GM21825 (cell line): Measurements from ENCODE around the gene PDE6D.

ENCODE experiments used
- ATAC-seq: cut with Tn5 transposase; IDR thresholded peaks from one replicate; pipeline ENCODE4 v1.9.1; 2021; ENCODE audit warnings: mild to moderate bottlenecking, moderate library complexity; ENCODE audit not compliant: unreplicated experiment

PDE6D gene

GRCh38 chr2:231780909-231781797 lies at the start of gene PDE6D:
Gene PDE6D (minus strand): TSS chr2:231781282. CDS start chr2:231781114, 168 bp downstream.
- ATAC-seq = peak; percentile 87

GRCh38 chr2:231821908-231822307 lies 40.8 kb upstream of the PDE6D start:
- no peak for ATAC-seq

DNA sequence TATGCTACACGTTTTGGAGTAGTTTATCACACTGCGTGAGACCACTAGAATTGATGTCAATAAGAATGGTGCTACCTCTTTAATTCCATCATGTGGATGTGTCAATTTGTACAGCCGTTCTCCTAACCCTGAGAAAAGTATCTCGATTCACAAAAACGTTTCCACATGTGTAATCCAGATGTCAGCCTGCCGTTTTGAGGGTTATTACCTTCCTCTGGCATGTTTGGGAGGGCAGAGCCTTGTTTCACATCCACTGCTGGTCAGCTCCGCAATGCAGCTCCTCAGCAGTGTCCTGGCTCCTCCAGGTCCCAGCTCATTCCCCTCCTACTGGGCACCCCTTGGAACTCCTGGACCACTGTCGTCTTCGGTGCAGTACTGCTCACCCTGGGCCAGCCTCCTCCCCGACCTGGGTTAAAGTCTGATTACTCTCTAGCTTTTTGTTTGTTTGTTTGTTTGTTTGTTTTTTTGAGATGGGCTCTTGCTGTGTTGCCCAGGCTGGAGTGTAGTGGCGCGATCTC lies 39.8 kb upstream of the PDE6D start:
- ATAC-seq = no peak

- no peak for ATAC-seq
Measured at GRCh38 chr2:231819447-231820042, 38.5 kb upstream of the PDE6D start.

DNA sequence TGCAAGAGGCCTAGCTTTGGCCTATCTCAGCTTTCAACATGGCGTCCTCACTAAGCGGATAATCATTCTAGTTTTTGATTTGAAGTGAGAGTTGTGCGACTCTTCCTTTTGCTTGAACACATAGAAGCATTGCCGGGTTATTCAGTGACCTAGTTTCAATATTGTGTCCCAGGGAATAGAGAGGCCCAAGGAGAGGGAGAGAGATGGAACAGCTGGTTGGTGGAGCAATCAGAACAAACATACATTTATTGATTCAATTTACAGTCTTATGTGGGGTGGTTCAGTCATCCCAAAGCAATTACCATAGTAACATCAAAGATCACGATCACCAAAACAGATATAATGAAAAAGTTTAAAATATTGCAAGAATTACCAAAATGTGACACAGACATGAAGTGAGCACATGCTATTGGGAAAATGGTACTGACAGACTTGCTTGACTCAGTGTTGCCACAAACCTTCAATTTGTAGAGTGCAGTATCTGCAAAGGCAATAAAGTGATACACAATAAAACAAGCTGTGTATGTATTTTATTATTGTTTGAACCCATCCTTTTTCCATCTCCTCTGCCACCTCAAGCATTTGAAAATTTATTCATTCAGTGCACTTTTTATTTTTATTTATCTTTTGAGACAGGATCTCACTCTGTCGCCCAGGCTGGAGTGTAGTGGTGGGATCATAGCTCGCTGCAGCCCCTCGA lies 35.4 kb upstream of the PDE6D start:
- ATAC-seq = no peak

- ATAC-seq = no peak
Measured at GRCh38 chr2:231810905-231811304, 29.8 kb upstream of the PDE6D start.

GRCh38 chr2:231807020-231807419 lies 25.9 kb upstream of the PDE6D start:
- ATAC-seq = no peak

GRCh38 chr2:231803501-231804138 lies 22.5 kb upstream of the PDE6D start:
- no peak for ATAC-seq

GRCh38 chr2:231800493-231801091 lies 19.5 kb upstream of the PDE6D start:
- no peak for ATAC-seq

DNA sequence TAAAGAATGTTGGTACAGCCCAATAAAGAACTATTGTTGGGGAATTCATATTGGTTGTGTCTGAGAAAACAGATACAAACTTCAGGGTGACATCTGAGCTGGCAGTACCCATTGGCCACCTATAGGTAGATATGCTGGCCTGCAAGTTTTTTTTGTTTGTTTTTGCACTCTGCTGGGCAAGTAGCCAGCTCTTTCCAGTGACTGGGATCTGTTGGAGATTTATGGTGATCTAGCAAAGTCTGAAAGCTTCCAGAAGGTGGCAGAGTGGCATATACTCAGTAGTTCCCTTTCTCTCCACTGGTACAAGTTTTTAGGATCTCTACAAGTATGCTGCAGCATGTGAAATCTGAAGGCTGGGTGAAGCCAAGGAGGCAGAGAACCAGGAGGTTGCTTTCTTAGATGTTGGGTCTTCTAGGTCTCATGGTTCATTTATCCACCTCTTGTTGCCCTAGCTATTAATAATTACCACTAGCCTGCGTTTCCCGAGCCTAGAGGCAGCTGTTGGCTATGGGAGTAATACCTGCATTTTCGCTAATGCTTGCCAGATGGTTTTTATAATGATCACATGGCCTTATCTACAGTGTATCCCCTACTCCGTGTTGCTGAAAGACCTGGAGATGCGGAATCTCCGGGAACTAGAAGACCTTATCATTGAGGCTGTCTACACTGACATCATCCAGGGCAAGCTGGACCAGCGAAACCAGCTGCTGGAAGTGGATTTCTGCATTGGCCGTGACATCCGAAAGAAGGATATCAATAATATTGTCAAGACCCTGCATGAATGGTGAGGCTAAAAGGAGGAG lies 14.6 kb upstream of the PDE6D start:
- ATAC-seq = no peak

DNA sequence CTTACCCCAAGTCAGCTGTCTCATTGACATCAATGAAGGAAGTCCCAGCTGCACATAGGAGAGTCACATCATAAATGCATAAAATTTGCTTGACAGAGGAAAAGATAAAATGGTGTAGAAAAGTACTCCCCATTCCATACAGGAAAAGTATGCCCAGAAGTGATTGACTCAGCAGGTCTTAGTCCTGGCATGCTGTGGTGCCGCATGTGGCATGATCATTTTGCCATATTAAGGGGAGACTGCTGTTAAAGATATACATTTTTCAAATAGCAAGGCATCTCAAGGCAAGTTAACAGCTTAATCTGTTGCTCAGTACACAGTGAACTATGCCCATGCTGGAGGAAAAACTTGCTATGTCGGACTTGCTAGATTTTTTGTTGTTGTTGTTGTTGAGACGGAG lies 13.3 kb upstream of the PDE6D start:
- no peak for ATAC-seq

DNA sequence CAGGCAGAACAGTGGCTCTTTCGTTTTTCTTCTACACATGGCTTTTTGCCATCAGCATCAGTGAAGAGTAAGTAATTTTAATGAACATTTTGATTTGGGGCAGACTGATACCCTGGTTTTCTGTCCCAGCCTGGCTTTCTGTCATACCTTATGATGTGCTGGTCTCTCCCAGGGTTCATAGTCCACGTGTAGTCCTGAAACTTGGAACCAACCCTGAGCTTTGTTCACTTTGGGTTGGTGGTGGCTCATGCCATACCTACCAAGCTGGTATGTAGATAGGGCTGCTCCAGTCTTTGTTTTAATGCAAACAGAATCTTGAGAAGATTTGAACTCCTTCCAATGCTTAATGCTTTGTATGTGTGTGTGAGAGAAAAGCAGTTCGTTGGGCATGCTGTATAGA lies 10.0 kb upstream of the PDE6D start:
- no peak for ATAC-seq

GRCh38 chr2:231786917-231787292 lies 5.8 kb upstream of the PDE6D start:
- ATAC-seq = no peak

DNA sequence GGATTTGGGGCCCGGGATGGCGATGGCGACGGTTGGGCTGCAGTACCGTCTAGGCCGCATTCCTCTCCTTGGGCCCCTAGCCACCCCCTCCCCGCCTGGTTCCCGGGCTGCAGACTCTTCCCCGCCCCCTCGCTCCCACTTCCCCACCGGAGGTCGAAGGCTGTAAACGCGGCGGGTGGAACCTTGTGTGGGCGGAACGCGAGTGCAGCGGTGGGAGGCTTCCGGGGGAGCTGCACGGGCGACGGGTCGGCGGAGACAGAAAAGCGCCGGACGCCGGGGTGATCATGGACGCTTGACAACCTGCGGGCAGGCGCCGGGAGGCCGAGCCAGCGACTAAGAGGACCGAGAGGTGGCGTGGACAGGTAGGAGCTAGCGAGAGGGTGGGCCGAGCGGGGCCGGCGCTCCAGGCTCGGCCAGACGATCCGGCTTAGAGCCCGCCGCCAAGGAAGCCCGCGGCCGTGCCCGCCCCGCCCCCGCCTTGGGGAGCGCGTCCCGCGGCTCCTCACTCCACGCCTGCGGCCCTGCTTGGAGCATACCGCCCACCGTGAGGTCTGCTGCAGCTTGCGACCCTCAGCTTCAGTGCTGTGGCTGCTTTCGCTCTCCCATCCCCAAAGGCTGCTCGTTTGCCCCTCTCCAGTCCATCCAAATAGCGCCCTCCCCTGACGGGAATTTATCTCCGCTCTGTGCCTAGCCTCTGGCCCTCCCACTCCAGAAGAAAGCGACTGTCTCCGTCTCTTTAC lies 5.3 kb upstream of the PDE6D start, which contains the start of gene COPS7B:
COPS7B (plus strand) TSS at position 269 of the 740 bp plus-strand sequence. CDS start 2,126 bp downstream, outside the sequence.
- peak; percentile 50 for ATAC-seq

- ATAC-seq = peak; percentile 3
Measured at GRCh38 chr2:231785822-231786176, 4.7 kb upstream of the PDE6D start.

DNA sequence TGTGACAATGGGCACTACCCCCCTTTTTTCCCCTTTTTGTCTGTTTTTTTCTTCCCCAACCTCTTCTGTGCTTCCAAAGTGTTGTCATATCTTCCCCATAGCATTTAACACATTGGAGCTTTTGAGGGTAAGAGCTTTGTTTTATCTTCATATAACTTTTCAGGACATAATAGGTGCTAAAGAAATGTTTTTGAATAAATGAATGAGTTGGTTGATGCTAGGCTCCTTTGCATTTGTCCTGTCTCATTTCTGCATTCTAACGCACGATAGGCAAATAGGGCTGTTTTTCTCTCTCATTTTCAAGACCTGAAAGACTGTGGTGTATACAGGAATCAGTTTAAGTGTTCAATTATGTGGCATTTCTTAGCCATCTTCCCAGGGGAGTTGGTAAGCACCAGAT lies 4.3 kb upstream of the PDE6D start:
- ATAC-seq = no peak

DNA sequence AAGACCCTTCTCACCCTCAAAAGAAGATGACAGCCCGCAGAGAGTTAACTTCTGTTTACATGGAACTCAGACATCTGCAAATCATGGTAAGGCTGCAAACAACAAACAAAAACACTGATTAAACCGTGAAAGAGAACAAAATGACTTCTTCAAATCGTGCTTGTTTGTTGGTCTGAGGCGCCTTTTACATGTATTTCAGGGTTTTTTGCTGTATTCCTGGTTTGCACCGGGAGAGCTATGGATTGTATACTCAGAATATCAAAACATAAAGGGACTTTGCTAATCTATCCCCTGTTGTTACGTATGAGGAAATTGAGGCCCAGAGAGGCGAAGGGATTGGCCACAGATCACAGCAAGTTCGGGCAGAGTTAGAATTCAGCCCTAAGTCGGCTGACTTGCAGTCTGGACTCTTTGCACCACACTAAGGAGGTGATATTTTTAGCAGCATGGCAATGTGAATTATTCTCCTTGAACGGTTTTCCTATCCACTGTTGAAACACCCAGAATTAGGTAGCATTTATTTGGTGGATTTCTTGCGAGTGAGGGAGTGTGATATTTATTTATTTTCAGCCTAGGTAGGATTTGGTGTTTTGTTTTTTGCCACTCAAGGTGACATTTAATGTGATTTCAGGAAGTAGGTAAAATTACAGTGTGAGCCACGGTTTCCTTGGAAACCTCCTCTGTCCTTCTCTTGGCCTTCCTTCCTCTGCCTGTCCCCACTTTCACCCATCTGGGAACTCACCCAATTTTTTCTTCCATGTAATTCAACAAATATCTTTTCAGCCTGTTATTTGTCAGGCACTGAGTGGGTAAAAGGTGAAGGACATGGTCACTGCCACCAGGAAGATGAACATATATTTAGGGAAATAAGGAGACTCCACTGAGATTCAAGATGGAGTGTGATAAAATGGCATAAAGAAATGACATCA lies 980 bp upstream of the PDE6D start:
- ATAC-seq = no peak
